Thyroid gland (tissue), 4 donors: Measurements from ENCODE around the gene CRB3. TPM values are rescaled to one million over a fixed set of nuclear protein-coding genes. Genes with fewer than 3 reads are reported as not detected.

ENCODE experiments used
- DNase-seq, 2 donors: peaks; one replicate each; pipeline ENCODE4 v3.0.0-alpha.2; 2019
- H3K27ac ChIP-seq, 3 donors: fragments of 200-600 bp; sonication (generic); 1 replicate in 2 of 3; 2 replicates in 1 of 3; pipeline ENCODE4 v1.5.1; 2016 to 2019; ENCODE audit warnings: mild to moderate bottlenecking in 1 of 3, moderate library complexity in 1 of 3
- H3K27me3 ChIP-seq: fragments of 200-600 bp; sonication (generic); one replicate; pipeline ENCODE4 v1.5.1; 2019
- H3K36me3 ChIP-seq, 2 donors: fragments of 200-600 bp; sonication (generic); one replicate each; pipeline ENCODE4 v1.5.1; 2016 to 2019
- H3K4me1 ChIP-seq, 2 donors: fragments of 200-600 bp; sonication (generic); one replicate each; pipeline ENCODE4 v1.5.1; 2017 to 2019
- H3K4me3 ChIP-seq, 3 donors: fragments of 200-600 bp; sonication (generic); replicated peaks in 1 of 3; 1 replicate in 2 of 3; 2 replicates in 1 of 3; pipeline ENCODE4 v1.5.1; 2016; ENCODE audit warnings: mild to moderate bottlenecking in 1 of 3
- H3K9me3 ChIP-seq: fragments of 200-600 bp; sonication (generic); one replicate; pipeline ENCODE4 v1.5.1; 2017
- CTCF ChIP-seq, 6 experiments: fragments of 200-600 bp in 3 of 6; fragments of 450-650 bp in 3 of 6; sonication (generic) in 3 of 6; IDR thresholded peaks; one replicate each; pipeline ENCODE4 v1.5.1; 2016 to 2019; ENCODE audit warnings: antibody characterized with exemption in 6 of 6, mild to moderate bottlenecking in 2 of 6, inconsistent platforms in 1 of 6, moderate library complexity in 1 of 6
- POLR2A ChIP-seq, 2 donors: fragments of 450-650 bp; IDR thresholded peaks; one replicate each; pipeline ENCODE4 v1.6.1; 2017; ENCODE audit warnings: antibody characterized with exemption in 2 of 2, mild to moderate bottlenecking in 2 of 2, moderate library complexity in 1 of 2
- WGBS, 2 donors: methylation state at CpG; one replicate each; pipeline ENCODE4 v1.1.5; 2017; 5-methylcytosine and 5-hydroxymethylcytosine counted together
- intact Hi-C: fragments of 100-400 bp; cut with DNase I; formaldehyde crosslinking; loops from one replicate; pipeline ENCODE4 v1.15.1; 2023
- total RNA-seq, 4 donors: library from RNA; depleted of rRNA; stranded (reverse); fragments of >200 nt; gene quantifications; one replicate each; pipeline ENCODE4 v1.2.3, GENCODE V29; 2016

The CRB3 gene
- total RNA-seq, 4 donors from 2014 or later = 21.0 to 65.2 (median 45.3) TPM

- TF ChIP-seq CTCF (IDR thresholded peaks at IDR 0.05) (peak in 5 of 6 experiments; percentile 25 to 60 (median 59)), POLR2A (IDR thresholded peaks at IDR 0.05) (peak in 1 of 2 donors; percentile 49)
- intact Hi-C loops = no loop called here
- H3K27me3 ChIP-seq = no peaks in the 10 kb centered on the region
- peak overlapping the region; percentile 33 to 79 (median 54) for H3K4me3 ChIP-seq
- peak overlapping the region; percentile 68 to 84 (median 78) for H3K27ac ChIP-seq
- H3K4me1 ChIP-seq = peaks cover 9 to 10% of the 10 kb centered on the region in 2 donors
- peak; percentile 98 to 99 for DNase-seq
- no peaks in the 10 kb centered on the region for H3K9me3 ChIP-seq
- WGBS, 2 donors = 0 to 1% methylated on average over 46 to 50 of the region's 57 CpGs
- peaks cover 0 to 10% of the 10 kb centered on the region in 2 donors for H3K36me3 ChIP-seq
These were observed 3.8 kb upstream of the CRB3 start for GRCh38 chr19:6460099-6460884.

- peak; percentile 24 to 29 for DNase-seq
- Histone ChIP-seq H3K4me3 (peak overlapping the region; percentile 43 to 72 (median 46)), H3K36me3 (peaks cover 0 to 5% of the 10 kb centered on the region in 2 donors), H3K27ac (peak overlapping the region in 1 of 3 donors; percentile 16), H3K4me1 (peaks cover 0 to 13% of the 10 kb centered on the region in 2 donors), H3K27me3 (no peaks in the 10 kb centered on the region), H3K9me3 (no peaks in the 10 kb centered on the region)
- 17 to 23% methylated on average over 9 of the region's 9 CpGs for WGBS, 2 donors
- TF ChIP-seq POLR2A (IDR thresholded peaks at IDR 0.05) (no peak), CTCF (IDR thresholded peaks at IDR 0.05) (no peak)
- intact Hi-C loops = no loop called here
These were observed 935 bp downstream of the CRB3 start for GRCh38 chr19:6465006-6465405.

- WGBS, 2 donors = 94 to 98% methylated on average over 7 to 8 of the region's 8 CpGs
- no peak for DNase-seq
- H3K9me3 ChIP-seq = no peaks in the 10 kb centered on the region
- intact Hi-C loops = no loop called here
- no peak for TF ChIP-seq POLR2A (IDR thresholded peaks at IDR 0.05)
- TF ChIP-seq CTCF (IDR thresholded peaks at IDR 0.05) = no peak
- no peaks in the 10 kb centered on the region for H3K27me3 ChIP-seq
- H3K36me3 ChIP-seq = peaks cover 0 to 5% of the 10 kb centered on the region in 2 donors
- H3K4me3 ChIP-seq = no peak overlapping the region
- H3K4me1 ChIP-seq = peaks cover 0 to 13% of the 10 kb centered on the region in 2 donors
- H3K27ac ChIP-seq = no peak overlapping the region
These were observed 1.6 kb downstream of the CRB3 start for GRCh38 chr19:6465663-6466062.

- Histone ChIP-seq H3K36me3 (peaks cover 0 to 5% of the 10 kb centered on the region in 2 donors), H3K4me3 (no peak overlapping the region), H3K4me1 (peaks cover 0 to 13% of the 10 kb centered on the region in 2 donors), H3K27ac (no peak overlapping the region), H3K27me3 (no peaks in the 10 kb centered on the region), H3K9me3 (no peaks in the 10 kb centered on the region)
- intact Hi-C loops = no loop called here
- DNase-seq = no peak
- TF ChIP-seq POLR2A (IDR thresholded peaks at IDR 0.05) = no peak
- no peak for TF ChIP-seq CTCF (IDR thresholded peaks at IDR 0.05)
- WGBS, 2 donors = 85 to 96% methylated on average over 7 to 21 of the region's 21 CpGs
These were observed 2.6 kb downstream of the CRB3 start for GRCh38 chr19:6466526-6467248.
